Ascending aorta (tissue), 2 donors: Measurements from ENCODE around the gene LRBA. TPM values are rescaled to one million over a fixed set of nuclear protein-coding genes. Genes with fewer than 3 reads are reported as not detected.

Experiments
- DNase-seq, 2 donors: peaks; one replicate each; pipeline ENCODE4 v3.0.0-alpha.2; 2019; ENCODE audit warnings: low spot score in 2 of 2
- H3K27ac ChIP-seq, 2 donors: fragments of 200-600 bp; sonication (generic); one replicate each; pipeline ENCODE4 v1.5.1; 2016 to 2017; ENCODE audit warnings: mild to moderate bottlenecking in 1 of 2
- H3K27me3 ChIP-seq: fragments of 200-600 bp; sonication (generic); one replicate; pipeline ENCODE4 v1.5.1; 2017
- H3K36me3 ChIP-seq, 2 donors: fragments of 200-600 bp; sonication (generic); one replicate each; pipeline ENCODE4 v1.5.1; 2016
- H3K4me1 ChIP-seq, 2 donors: fragments of 200-600 bp; sonication (generic); one replicate each; pipeline ENCODE4 v1.5.1; 2016 to 2017; ENCODE audit warnings: mild to moderate bottlenecking in 1 of 2
- H3K4me3 ChIP-seq, 2 donors: fragments of 200-600 bp; sonication (generic); one replicate each; pipeline ENCODE4 v1.5.1; 2016 to 2017; ENCODE audit warnings: mild to moderate bottlenecking in 1 of 2
- H3K9me3 ChIP-seq, 2 donors: fragments of 200-600 bp; sonication (generic); one replicate each; pipeline ENCODE4 v1.5.1; 2016
- CTCF ChIP-seq, 3 experiments: fragments of 200-600 bp in 2 of 3; fragments of 450-650 bp in 1 of 3; sonication (generic) in 2 of 3; IDR thresholded peaks; one replicate each; pipeline ENCODE4 v1.5.1; 2016 to 2019; ENCODE audit warnings: antibody characterized with exemption in 3 of 3, mild to moderate bottlenecking in 1 of 3, moderate library complexity in 1 of 3
- intact Hi-C: fragments of 100-400 bp; cut with DNase I; formaldehyde crosslinking; loops from one replicate; pipeline ENCODE4 v1.15.1; 2023
- total RNA-seq: library from RNA; depleted of rRNA; stranded (reverse); fragments of >200 nt; gene quantifications from one replicate; pipeline ENCODE4 v1.1.0, GENCODE V29; 2016

LRBA gene
- total RNA-seq, 1 donor from 2014 or later, result 15.2 TPM

- no peak for DNase-seq
- H3K36me3 ChIP-seq, result peaks cover 5 to 15% of the 10 kb centered on the region in 2 donors
- no peak overlapping the region for H3K27ac ChIP-seq
- no peaks in the 10 kb centered on the region for H3K9me3 ChIP-seq
- H3K27me3 ChIP-seq, result no peaks in the 10 kb centered on the region
- H3K4me1 ChIP-seq, result no peaks in the 10 kb centered on the region
- no peak overlapping the region for H3K4me3 ChIP-seq
- no peak for TF ChIP-seq CTCF (IDR thresholded peaks at IDR 0.05)
- intact Hi-C loops, result no loop called here
Measured at GRCh38 chr4:150827226-150827625, 187.9 kb downstream of the LRBA start.

DNA sequence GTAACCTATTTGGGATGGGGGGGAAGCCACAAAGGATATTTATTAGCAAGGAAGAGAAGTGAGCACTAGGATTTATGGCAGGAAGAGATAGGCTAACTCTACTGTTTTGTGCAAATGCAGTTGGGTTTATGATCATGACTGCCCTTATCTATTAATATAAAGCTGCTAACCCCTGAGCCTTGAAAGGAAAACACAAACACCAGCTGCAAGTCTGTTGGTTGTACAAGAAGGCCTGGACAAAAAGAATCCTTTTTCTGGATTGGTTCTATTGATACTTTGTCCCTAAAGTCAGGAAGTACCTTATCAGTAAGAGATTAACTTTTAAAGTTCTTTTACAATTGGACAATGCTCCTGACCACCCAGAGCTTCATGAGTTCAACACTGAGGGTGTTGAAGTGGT is 188.8 kb downstream of the LRBA start:
- no peak for DNase-seq
- H3K9me3 ChIP-seq, result no peaks in the 10 kb centered on the region

DNA sequence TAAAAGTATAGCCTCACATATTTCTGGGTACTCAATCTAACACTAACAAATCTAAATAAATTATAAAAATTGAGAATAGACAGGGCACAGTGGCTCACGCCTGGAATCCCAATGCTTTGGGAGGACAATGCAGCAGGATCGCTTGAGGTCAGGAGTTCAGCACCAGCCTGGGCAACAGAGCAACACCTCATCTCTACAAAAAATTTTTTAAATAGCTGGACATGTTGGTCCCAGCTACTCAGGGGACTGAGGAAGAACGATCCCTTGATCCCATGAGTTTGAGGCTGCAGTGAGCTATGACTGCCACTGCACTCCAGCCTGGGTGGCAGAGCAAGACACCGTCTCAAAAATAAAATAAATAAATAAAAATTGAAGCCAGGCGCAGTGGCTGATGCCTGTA is 192.7 kb downstream of the LRBA start:
- no peaks in the 10 kb centered on the region for H3K9me3 ChIP-seq
- intact Hi-C loops, result no loop called here
- no peak for TF ChIP-seq CTCF (IDR thresholded peaks at IDR 0.05)

More for the DNA sequence above, 188.8 kb downstream of the LRBA start:
- Histone ChIP-seq H3K27ac (no peak overlapping the region), H3K4me3 (no peak overlapping the region), H3K27me3 (no peaks in the 10 kb centered on the region), H3K36me3 (peaks cover 5 to 15% of the 10 kb centered on the region in 2 donors), H3K4me1 (no peaks in the 10 kb centered on the region)
- intact Hi-C loops, result no loop called here
- no peak for TF ChIP-seq CTCF (IDR thresholded peaks at IDR 0.05)

GRCh38 chr4:150821641-150822040 is 193.4 kb downstream of the LRBA start:
- intact Hi-C loops, result no loop called here
- TF ChIP-seq CTCF (IDR thresholded peaks at IDR 0.05), result no peak
- H3K27me3 ChIP-seq, result no peaks in the 10 kb centered on the region
- H3K4me1 ChIP-seq, result no peaks in the 10 kb centered on the region
- no peak for DNase-seq
- no peak overlapping the region for H3K27ac ChIP-seq
- no peak overlapping the region for H3K4me3 ChIP-seq
- H3K36me3 ChIP-seq, result peaks cover 0 to 4% of the 10 kb centered on the region in 2 donors
- H3K9me3 ChIP-seq, result no peaks in the 10 kb centered on the region

More for the DNA sequence above, 192.7 kb downstream of the LRBA start:
- H3K4me3 ChIP-seq, result no peak overlapping the region
- H3K27ac ChIP-seq, result no peak overlapping the region
- no peaks in the 10 kb centered on the region for H3K4me1 ChIP-seq
- no peak for DNase-seq
- H3K27me3 ChIP-seq, result no peaks in the 10 kb centered on the region
- peaks cover 0 to 4% of the 10 kb centered on the region in 2 donors for H3K36me3 ChIP-seq

DNA sequence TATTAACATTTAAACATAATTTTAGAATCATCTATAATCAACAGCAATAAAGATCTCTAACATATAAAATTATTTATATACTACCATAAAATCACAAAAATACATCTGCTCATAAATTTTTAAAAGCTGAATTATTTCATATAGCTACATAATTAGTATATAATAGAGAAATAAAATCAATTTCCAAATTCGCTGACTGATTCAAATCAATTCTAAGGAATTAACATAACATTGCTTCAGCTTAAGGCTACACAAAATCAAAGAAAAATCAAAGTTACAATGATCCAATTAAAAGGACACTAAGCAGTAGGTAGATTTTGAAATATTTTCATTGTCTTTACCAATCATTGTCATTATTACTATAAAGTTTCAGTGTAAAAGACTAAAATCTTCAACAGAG is 194.7 kb downstream of the LRBA start:
- Histone ChIP-seq H3K4me1 (no peaks in the 10 kb centered on the region), H3K27ac (no peak overlapping the region), H3K4me3 (no peak overlapping the region), H3K36me3 (peaks cover 0 to 4% of the 10 kb centered on the region in 2 donors), H3K27me3 (no peaks in the 10 kb centered on the region), H3K9me3 (no peaks in the 10 kb centered on the region)
- TF ChIP-seq CTCF (IDR thresholded peaks at IDR 0.05), result no peak
- no peak for DNase-seq
- intact Hi-C loops, result no loop called here

DNA sequence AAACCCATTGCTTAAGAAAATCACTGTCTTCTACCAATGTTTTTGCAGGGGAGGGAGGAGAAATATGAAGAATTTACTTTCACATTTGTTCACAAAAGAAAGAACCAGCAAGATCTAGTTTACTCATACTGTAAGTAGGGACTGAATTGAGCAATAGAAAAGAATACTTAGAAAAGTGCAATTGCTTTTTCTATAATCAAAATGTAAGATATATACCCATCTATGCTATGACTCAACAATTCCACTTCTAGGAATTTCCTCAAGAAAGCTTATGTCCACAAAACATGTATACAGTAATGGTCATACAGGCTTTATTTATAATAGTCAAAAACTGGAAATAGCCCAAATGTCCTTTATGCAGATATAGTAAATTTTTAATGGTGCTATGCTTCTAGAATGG is 196.4 kb downstream of the LRBA start:
- intact Hi-C loops, result no loop called here
- Histone ChIP-seq H3K27ac (no peak overlapping the region), H3K27me3 (no peaks in the 10 kb centered on the region), H3K36me3 (no peaks in the 10 kb centered on the region), H3K4me1 (no peaks in the 10 kb centered on the region), H3K9me3 (no peaks in the 10 kb centered on the region), H3K4me3 (no peak overlapping the region)
- DNase-seq, result no peak
- TF ChIP-seq CTCF (IDR thresholded peaks at IDR 0.05), result no peak
